Natural killer cell treated with Interleukin-12 subunit alpha and Interleukin-12 subunit beta and Interleukin-15 and Interleukin-18, amount 100 ng/mL, for 72 hours (primary cell): ENCODE measurements around the gene CCSAP. TPM values are rescaled to one million over a fixed set of nuclear protein-coding genes. Genes with fewer than 3 reads are reported as not detected.
"Not testable (repeated sequence)": the region's sequence is repeated elsewhere in the genome, so short reads cannot be mapped to it uniquely, and the experiment has no call there.

ENCODE experiments used
- ATAC-seq, 2 donors: fragments of 150-1000 bp; cut with Tn5 transposase in 1 of 2; sonication (Bioruptor Pico), chemical (Tn5 transposase) in 1 of 2; 2 replicates each; pipeline ENCODE4 v1.10.0; 2021
- DNase-seq: peaks from one replicate; pipeline ENCODE4 v3.0.0; 2022; ENCODE audit warnings: low spot score
- H3K27ac Mint-ChIP-seq, 2 donors: 1 replicate in 1 of 2; 2 replicates in 1 of 2; pipeline ENCODE4 v1.8.0; 2022; ENCODE audit warnings: mixed read lengths in 2 of 2, mild to moderate bottlenecking in 1 of 2, moderate library complexity in 1 of 2
- H3K27me3 Mint-ChIP-seq, 2 donors: 1 replicate in 1 of 2; 2 replicates in 1 of 2; pipeline ENCODE4 v1.8.0; 2022; ENCODE audit warnings: mixed read lengths in 2 of 2
- H3K36me3 Mint-ChIP-seq: one replicate; pipeline ENCODE4 v1.8.0; 2022; ENCODE audit warnings: mixed read lengths
- H3K4me1 Mint-ChIP-seq, 2 donors: 1 replicate in 1 of 2; 2 replicates in 1 of 2; pipeline ENCODE4 v1.8.0; 2022; ENCODE audit warnings: low read depth in 2 of 2, mixed read lengths in 2 of 2, mild to moderate bottlenecking in 1 of 2
- H3K4me3 Mint-ChIP-seq: one replicate; pipeline ENCODE4 v1.8.0; 2022; ENCODE audit warnings: mixed read lengths
- H3K9me3 Mint-ChIP-seq: 2 replicates; pipeline ENCODE4 v1.8.0; 2022; ENCODE audit warnings: mixed read lengths
- total RNA-seq, 2 donors: library from RNA; stranded (reverse); gene quantifications; one replicate each; pipeline ENCODE4 v1.2.3, GENCODE V29; 2022

CCSAP gene
- total RNA-seq, 2 donors from 2014 or later, result 6.7 to 6.9 TPM

DNA sequence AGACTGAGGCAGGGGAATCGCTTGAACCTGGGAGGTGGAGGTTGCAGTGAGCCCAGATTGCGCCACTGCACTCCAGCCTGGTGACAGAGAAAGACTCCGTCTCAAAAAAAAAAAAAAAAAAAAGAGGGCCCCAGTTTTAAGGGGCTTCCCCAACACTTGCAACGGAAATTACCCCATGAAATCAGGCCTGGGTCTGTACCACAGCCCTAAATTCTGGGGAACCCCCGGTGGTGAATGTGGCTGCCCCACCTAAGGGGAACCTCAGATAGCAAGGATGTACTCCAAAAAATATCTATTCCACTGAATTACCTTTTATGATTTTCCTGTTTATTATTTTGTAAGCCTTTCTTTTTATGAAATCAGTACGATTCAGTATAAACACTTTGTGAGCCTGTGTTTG lies 15.1 kb downstream of the CCSAP start:
- not testable (repeated sequence) for H3K9me3 Mint-ChIP-seq

DNA sequence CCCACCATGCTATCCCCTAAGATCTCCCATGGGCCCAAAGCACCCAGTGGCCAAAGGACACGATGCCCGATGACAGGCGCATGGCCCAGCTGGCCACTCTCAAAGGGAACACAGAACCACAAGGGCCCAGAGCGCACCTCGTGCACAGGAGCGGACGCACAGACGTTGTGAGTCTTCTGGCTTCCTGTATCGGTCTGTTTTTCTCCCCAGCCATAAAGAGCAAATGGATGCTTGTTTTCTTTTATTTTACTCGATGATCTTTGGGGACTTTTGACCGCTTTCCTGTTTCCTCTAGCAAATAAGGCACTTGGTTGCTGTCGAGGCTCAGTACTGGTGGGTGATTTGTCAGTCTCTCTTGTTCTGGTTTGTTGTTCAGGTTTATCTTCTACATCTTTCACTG lies 16.2 kb downstream of the CCSAP start:
- H3K27me3 Mint-ChIP-seq, result no peaks in the 10 kb centered on the region
- H3K4me1 Mint-ChIP-seq, result peaks cover 19 to 21% of the 10 kb centered on the region in 2 donors
- H3K36me3 Mint-ChIP-seq, result peaks cover 8% of the 10 kb centered on the region
- ATAC-seq (no peak), DNase-seq (no peak)
- peak overlapping the region; percentile 79 to 81 for H3K27ac Mint-ChIP-seq
- H3K9me3 Mint-ChIP-seq, result no peaks in the 10 kb centered on the region
- peak overlapping the region; percentile 74 for H3K4me3 Mint-ChIP-seq

More for the DNA sequence above, 15.1 kb downstream of the CCSAP start:
- H3K27ac Mint-ChIP-seq, ATAC-seq, H3K27me3 Mint-ChIP-seq, H3K4me3 Mint-ChIP-seq, H3K36me3 Mint-ChIP-seq, DNase-seq: not testable (repeated sequence)
- peaks cover 19 to 21% of the 10 kb centered on the region in 2 donors for H3K4me1 Mint-ChIP-seq

DNA sequence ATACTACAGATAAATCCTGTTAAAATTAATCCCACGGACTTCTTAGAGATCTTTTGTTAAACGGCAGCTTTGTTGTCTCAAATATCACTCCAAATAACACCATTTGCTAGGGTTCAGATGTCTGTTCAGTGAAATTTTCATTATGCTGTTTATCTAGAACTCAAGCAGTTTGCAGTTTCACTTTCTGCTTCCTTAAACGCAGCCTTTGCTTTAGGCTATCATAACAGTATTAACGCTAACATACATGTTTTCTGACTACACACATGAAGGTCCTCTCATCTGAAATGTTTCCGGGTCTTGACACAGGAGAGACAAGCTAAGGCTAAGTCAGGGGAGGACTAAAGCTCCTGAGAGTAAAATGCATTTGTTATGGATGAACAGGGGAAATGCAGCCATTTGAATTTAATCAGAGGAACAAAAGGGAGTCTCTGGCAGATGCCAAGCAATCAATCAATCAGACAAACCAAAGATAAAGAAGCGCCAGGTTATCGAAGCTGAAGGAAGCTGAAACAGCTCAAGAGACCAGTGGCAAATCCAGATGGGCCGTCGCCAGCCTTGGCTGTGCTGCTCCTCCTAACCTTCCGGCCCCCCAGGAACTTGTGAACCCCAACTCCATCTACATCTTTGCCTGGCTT lies 16.9 kb downstream of the CCSAP start:
- Mint-ChIP-seq H3K36me3 (peaks cover 8% of the 10 kb centered on the region), H3K4me3 (peak overlapping the region; percentile 74), H3K27ac (peak overlapping the region; percentile 79 to 81), H3K9me3 (no peaks in the 10 kb centered on the region), H3K27me3 (no peaks in the 10 kb centered on the region), H3K4me1 (peaks cover 19 to 21% of the 10 kb centered on the region in 2 donors)
- ATAC-seq (peak in 1 of 2 donors; percentile 61), DNase-seq (no peak)

DNA sequence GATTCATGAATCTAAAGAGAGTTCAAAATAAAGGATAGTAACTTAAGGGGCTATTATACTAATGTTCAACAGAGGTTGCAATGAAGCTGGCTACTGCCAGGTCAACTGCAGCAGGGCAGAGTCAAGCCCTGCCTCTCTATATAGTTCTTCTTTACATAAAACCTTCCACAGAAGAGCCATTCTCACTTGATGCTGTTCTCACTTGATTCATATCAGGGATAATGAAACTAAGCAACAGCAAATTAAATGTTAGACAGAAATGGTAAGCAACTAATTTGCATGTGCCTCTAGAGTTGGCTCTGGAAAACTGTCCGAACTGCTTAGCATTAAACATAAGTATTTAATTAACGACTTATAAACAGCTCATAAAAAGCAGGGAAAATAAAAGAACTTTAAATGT lies 17.4 kb downstream of the CCSAP start:
- Mint-ChIP-seq H3K4me1 (peaks cover 19 to 21% of the 10 kb centered on the region in 2 donors), H3K9me3 (no peaks in the 10 kb centered on the region), H3K27ac (peak overlapping the region; percentile 79 to 81), H3K36me3 (peaks cover 8% of the 10 kb centered on the region), H3K4me3 (peak overlapping the region; percentile 74), H3K27me3 (no peaks in the 10 kb centered on the region)
- DNase-seq (no peak), ATAC-seq (peak in 1 of 2 donors; percentile 41)

DNA sequence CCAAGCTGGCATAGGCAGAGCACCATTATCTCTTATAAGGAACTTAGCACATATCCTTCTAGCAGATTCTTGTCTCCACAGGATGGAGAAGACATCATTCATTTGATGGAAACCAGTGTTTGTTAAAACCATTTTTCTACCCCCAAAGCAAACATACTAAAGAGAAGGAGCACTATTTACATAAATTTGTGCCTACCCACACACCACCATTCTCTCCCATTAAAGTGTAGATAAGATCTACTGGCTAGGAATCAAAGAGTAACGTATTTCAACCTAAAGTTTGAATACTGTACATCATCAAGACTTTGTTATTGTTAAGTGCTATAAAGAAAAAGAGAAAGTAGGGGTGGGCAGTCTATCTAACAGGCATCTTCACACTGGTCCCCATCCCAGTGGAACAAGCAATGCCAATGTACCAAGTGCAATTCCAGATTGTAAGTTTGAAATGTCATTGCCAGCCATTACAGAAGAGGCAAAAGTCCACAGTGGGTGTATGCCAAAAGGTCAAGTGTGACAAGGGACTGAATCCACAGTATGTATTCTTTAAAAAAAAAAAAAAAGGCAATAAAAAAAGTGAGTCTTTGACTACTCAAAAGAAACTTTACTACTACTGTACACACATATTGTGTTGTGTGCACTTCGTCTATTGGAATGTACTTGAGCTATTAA lies 18.8 kb downstream of the CCSAP start:
- Mint-ChIP-seq H3K9me3 (no peaks in the 10 kb centered on the region), H3K27me3 (no peaks in the 10 kb centered on the region), H3K27ac (peak overlapping the region in 1 of 2 donors; percentile 79), H3K36me3 (peaks cover 6% of the 10 kb centered on the region), H3K4me1 (peaks cover 16 to 20% of the 10 kb centered on the region in 2 donors), H3K4me3 (no peak overlapping the region)
- ATAC-seq (no peak), DNase-seq (no peak)

DNA sequence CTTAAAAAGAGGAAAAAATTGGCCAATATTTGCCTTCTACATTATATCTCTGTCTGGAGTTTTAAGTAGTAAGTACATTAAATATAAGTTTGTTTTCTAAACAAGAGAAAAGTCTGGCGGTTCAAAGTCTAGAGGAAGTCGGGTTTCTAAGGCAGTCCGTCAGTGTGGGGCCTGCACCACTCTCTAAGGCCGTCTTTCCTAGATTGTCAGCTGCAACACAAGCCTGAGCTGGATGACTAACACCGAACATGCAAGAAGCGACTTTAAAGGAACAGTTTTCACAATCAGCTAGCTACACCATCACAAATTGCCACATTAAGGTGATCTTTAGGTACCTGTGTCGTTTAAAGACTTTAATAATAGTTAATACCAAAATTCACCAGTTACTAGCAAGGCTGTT lies 19.6 kb downstream of the CCSAP start:
- DNase-seq (no peak), ATAC-seq (no peak)
- Mint-ChIP-seq H3K9me3 (no peaks in the 10 kb centered on the region), H3K4me1 (peaks cover 15 to 16% of the 10 kb centered on the region in 2 donors), H3K4me3 (no peak overlapping the region), H3K36me3 (peaks cover 4% of the 10 kb centered on the region), H3K27me3 (no peaks in the 10 kb centered on the region), H3K27ac (no peak overlapping the region)

DNA sequence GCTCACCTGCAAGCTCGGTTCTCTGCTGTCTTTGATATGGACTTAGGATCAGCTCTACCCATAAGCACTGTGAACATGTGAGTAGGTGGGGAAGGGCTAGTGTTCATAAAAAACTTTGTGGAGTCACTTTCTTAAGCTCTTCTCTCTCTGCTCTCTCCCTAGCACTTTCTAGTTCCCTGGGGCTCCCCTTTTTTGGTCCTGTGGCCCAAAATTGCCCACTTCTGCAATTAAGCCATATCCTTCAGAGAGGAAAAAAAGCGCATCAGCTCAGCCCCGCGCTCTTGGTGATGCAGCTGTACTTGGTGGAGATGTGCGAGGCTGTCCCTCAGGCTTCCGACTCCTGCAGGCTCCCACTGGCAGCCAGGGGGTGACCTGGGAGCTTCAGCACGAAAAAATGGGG lies 23.4 kb downstream of the CCSAP start:
- H3K4me3 Mint-ChIP-seq, result no peak overlapping the region
- ATAC-seq, result no peak
- no peaks in the 10 kb centered on the region for H3K27me3 Mint-ChIP-seq
- H3K4me1 Mint-ChIP-seq, result no peaks in the 10 kb centered on the region
- no peak overlapping the region for H3K27ac Mint-ChIP-seq
- peaks cover 4% of the 10 kb centered on the region for H3K36me3 Mint-ChIP-seq
- DNase-seq, result no peak
- H3K9me3 Mint-ChIP-seq, result no peaks in the 10 kb centered on the region

DNA sequence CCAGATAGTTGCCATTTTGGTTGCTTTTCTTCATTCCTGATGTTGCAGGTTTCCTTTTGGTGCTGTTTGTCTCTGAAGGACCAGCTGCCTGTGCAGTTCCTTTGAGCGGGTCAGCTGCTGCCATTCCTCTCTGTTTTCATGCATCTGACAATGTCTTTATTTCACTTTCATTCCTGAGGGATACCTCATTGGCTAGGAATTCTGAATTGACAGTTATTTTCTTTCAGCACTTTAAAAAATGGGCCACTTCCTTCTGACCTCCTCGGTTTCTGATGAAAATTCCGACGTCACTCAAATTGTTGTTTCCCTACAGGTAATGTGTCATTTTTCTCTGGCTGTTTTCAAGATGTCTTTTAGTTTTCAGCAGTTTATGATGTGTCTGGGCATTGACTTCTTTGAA lies 24.8 kb downstream of the CCSAP start:
- DNase-seq, result no peak
- no peaks in the 10 kb centered on the region for H3K36me3 Mint-ChIP-seq
- no peak overlapping the region for H3K27ac Mint-ChIP-seq
- H3K4me3 Mint-ChIP-seq, result no peak overlapping the region
- no peaks in the 10 kb centered on the region for H3K4me1 Mint-ChIP-seq
- no peak for ATAC-seq
- no peaks in the 10 kb centered on the region for H3K9me3 Mint-ChIP-seq
- no peaks in the 10 kb centered on the region for H3K27me3 Mint-ChIP-seq

DNA sequence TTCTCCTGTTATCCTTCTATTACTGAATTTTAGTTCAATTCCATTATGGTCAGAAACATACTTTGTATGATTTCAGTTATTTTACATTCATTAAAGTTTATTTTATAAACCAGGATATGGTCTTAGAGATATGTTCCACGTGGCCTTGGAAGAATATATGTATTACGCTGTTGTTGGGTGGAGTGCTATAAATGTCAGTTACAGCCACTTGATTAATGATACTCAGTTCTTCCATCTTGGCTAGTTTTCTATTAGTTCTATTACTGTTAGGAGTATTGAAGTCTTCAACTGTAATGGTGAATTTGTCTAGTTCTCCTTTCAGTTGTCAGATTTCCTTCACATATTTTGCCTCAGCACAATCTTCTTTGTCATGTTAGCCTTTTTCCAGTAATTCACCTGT lies 26.7 kb downstream of the CCSAP start:
- no peak overlapping the region for H3K4me3 Mint-ChIP-seq

DNA sequence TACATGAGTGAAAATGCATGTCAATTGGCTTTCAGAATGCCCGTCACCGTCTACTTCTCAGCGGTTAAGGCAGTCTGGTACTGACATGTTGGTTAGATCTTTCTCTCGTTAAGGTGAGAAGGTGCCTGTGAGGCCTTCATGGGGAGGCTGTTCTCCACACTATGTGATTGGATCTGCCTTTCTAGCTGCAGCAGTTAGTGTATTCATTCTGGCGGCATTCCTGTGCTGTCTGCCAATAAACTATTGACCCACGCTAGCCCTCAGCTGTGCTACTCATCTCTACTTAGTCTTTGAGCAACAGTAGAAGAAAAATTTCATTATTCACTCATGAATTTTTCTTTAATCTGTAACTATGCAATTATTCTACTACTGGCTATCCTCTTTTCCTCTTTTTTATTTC lies 32.0 kb downstream of the CCSAP start:
- ATAC-seq, result no peak

More for the DNA sequence above, 26.7 kb downstream of the CCSAP start:
- Mint-ChIP-seq H3K4me1 (no peaks in the 10 kb centered on the region), H3K27ac (no peak overlapping the region), H3K36me3 (peaks cover 2% of the 10 kb centered on the region), H3K27me3 (no peaks in the 10 kb centered on the region), H3K9me3 (no peaks in the 10 kb centered on the region)
- DNase-seq (no peak), ATAC-seq (no peak)

DNA sequence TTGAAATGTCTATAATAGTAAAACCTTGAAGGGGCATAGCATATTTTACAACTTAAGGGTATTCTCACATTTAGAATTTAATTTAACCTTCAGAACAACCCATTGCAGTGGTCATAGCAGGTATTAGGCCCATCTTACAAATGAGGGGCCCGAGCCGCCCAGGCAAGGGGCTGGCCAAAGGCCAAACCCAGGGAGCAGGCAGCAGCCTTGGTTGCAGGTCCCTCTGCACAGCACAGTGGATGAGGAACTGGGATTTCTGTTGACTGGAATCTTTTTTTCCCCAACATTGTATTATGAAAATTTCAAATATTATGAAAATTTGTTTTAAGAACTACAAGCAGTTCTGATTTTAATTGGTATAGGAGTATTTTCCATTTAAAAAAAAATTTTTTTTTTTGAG lies 33.2 kb downstream of the CCSAP start:
- Mint-ChIP-seq H3K9me3 (no peaks in the 10 kb centered on the region), H3K27ac (no peak overlapping the region), H3K27me3 (no peaks in the 10 kb centered on the region), H3K4me3 (no peak overlapping the region), H3K36me3 (peaks cover 11% of the 10 kb centered on the region), H3K4me1 (no peaks in the 10 kb centered on the region)
- no peak for DNase-seq
- no peak for ATAC-seq

More for the DNA sequence above, 32.0 kb downstream of the CCSAP start:
- H3K27ac Mint-ChIP-seq, result no peak overlapping the region
- no peaks in the 10 kb centered on the region for H3K27me3 Mint-ChIP-seq
- no peak for DNase-seq
- H3K4me3 Mint-ChIP-seq, result no peak overlapping the region
- peaks cover 11% of the 10 kb centered on the region for H3K36me3 Mint-ChIP-seq
- no peaks in the 10 kb centered on the region for H3K9me3 Mint-ChIP-seq
- no peaks in the 10 kb centered on the region for H3K4me1 Mint-ChIP-seq

DNA sequence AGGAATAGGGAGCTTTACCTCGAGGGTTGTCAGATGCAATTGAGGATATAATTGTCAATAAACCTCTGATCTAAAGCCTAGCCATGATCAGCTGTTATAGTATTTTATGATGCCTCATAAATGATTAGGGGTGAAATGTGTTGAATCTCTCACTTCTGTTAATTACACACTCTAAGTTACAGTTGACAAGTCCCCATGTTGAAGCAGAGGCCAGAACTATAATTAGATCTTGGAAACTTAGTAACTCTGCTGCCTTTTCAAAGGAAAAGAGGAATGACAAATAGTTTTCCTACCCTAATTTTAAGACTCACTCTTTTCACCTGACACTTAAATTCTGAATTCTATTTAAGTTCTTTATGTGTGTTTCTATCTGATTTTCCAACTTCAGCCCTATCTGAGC lies 33.8 kb downstream of the CCSAP start:
- no peaks in the 10 kb centered on the region for H3K9me3 Mint-ChIP-seq
- H3K27ac Mint-ChIP-seq, result no peak overlapping the region
- peaks cover 11% of the 10 kb centered on the region for H3K36me3 Mint-ChIP-seq
- no peaks in the 10 kb centered on the region for H3K27me3 Mint-ChIP-seq
- no peak overlapping the region for H3K4me3 Mint-ChIP-seq
- peaks cover 0 to 6% of the 10 kb centered on the region in 2 donors for H3K4me1 Mint-ChIP-seq
- DNase-seq (no peak), ATAC-seq (no peak)

DNA sequence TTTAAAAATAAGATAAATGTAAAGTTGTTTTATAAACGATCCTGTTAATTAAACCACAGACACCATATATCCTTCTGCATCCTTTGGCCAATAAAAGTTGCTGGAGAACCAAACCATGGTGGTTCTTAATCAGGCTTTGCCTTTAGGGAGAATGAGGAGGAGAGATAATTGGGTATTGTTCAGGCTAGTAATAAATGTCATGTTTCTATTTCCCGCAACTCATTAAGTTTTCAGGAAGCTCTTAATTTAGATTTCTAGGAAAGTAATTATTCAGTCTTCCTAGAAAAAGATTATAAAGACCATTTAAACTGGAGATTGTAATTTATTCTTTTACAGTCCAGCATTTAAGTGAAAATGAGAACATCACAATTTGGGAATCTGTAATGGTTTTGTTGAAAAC lies 37.5 kb downstream of the CCSAP start:
- Mint-ChIP-seq H3K36me3 (peaks cover 13% of the 10 kb centered on the region), H3K27ac (no peak overlapping the region), H3K4me3 (no peak overlapping the region), H3K27me3 (no peaks in the 10 kb centered on the region), H3K4me1 (peaks cover 6 to 9% of the 10 kb centered on the region in 2 donors), H3K9me3 (no peaks in the 10 kb centered on the region)
- no peak for DNase-seq
- ATAC-seq, result no peak

DNA sequence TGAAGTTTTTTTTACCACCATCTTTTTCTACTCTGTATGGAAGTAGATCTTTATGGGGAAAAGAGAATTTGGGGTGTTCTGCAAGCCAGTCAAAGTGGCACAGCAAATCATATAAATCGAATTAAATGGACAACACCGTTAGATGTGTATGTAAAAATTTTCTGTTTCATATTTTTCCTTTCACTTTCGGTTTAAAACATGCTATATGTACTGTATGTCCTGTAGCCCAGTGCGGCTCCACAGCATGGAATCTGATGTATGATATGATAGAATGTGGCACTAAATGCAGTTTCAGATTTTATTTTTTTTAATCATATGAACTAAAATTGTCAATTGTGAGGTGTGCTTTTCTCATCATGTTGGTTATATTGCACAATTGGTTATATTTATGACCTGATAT lies 39.0 kb downstream of the CCSAP start:
- H3K27me3 Mint-ChIP-seq, result no peaks in the 10 kb centered on the region
- peak overlapping the region; percentile 20 to 46 for H3K27ac Mint-ChIP-seq
- no peaks in the 10 kb centered on the region for H3K9me3 Mint-ChIP-seq
- peaks cover 27% of the 10 kb centered on the region for H3K36me3 Mint-ChIP-seq
- ATAC-seq, result no peak
- H3K4me1 Mint-ChIP-seq, result peaks cover 10 to 18% of the 10 kb centered on the region in 2 donors
- DNase-seq, result no peak
- H3K4me3 Mint-ChIP-seq, result no peak overlapping the region
